NOMO-1 (cell line): ENCODE data around the gene HHATL.

ENCODE experiments used
- DNase-seq, 2 experiments: peaks; one replicate each; lab custom pipeline; 2025; ENCODE audit not compliant: unreplicated experiment in 2 of 2; lab: John Stamatoyannopoulos, UW

Gene HHATL

GRCh38 chr3:42699511-42699971 lies 3.1 kb downstream of the HHATL start:
- DNase-seq, result no peak

- no peak for DNase-seq
Observed at GRCh38 chr3:42698911-42699230, 3.7 kb downstream of the HHATL start.

GRCh38 chr3:42698216-42698910 lies 4.2 kb downstream of the HHATL start:
- no peak for DNase-seq

- no peak for DNase-seq
Observed at GRCh38 chr3:42697289-42698051, 5.1 kb downstream of the HHATL start.

- DNase-seq, result no peak
Observed at GRCh38 chr3:42696356-42697288, 6.0 kb downstream of the HHATL start.

- DNase-seq, result no peak
Observed at GRCh38 chr3:42694366-42694765, 8.2 kb downstream of the HHATL start.

- no peak for DNase-seq
Observed at GRCh38 chr3:42693530-42693930, 9.1 kb downstream of the HHATL start.

- DNase-seq, result no peak
Observed at GRCh38 chr3:42692667-42693529, 9.7 kb downstream of the HHATL start.

GRCh38 chr3:42691816-42692666 lies 10.6 kb downstream of the HHATL start:
- DNase-seq, result no peak

GRCh38 chr3:42690766-42691680 lies 11.6 kb downstream of the HHATL start:
- DNase-seq, result no peak

- no peak for DNase-seq
Observed at GRCh38 chr3:42690191-42690590, 12.4 kb downstream of the HHATL start.

GRCh38 chr3:42689421-42690014 lies 13.1 kb downstream of the HHATL start:
- no peak for DNase-seq

GRCh38 chr3:42688487-42689420 lies 13.8 kb downstream of the HHATL start:
- DNase-seq, result no peak

GRCh38 chr3:42688016-42688415 lies 14.6 kb downstream of the HHATL start:
- no peak for DNase-seq

- no peak for DNase-seq
Observed at GRCh38 chr3:42686832-42687650, 15.6 kb downstream of the HHATL start.
